ENCODE data around the gene CAPN11.
"Not testable (repeated sequence)": the region's sequence is repeated elsewhere in the genome, so short reads cannot be mapped to it uniquely, and the experiment has no call there.

The CAPN11 gene

GRCh38 chr6:44129841-44130322 lies 28.7 kb upstream of the CAPN11 start:
- in situ Hi-C loops (cut with MboI; ENCODE audit: low sequenced_read_pairs) = no loop called here

- in situ Hi-C loops (cut with MboI; ENCODE audit: low sequenced_read_pairs) = no loop called here
Measured at GRCh38 chr6:44131892-44132291, 26.7 kb upstream of the CAPN11 start.

GRCh38 chr6:44132476-44132875 lies 26.1 kb upstream of the CAPN11 start:
- in situ Hi-C loops (cut with MboI; ENCODE audit: low sequenced_read_pairs) = no loop called here

GRCh38 chr6:44133003-44133931 lies 25.4 kb upstream of the CAPN11 start:
- in situ Hi-C loops (cut with MboI; ENCODE audit: low sequenced_read_pairs) = no loop called here

GRCh38 chr6:44133981-44134711 lies 24.5 kb upstream of the CAPN11 start:
- in situ Hi-C loops (cut with MboI; ENCODE audit: low sequenced_read_pairs) = no loop called here

- in situ Hi-C loops (cut with MboI; ENCODE audit: low sequenced_read_pairs) = no loop called here
Measured at GRCh38 chr6:44135173-44135758, 23.4 kb upstream of the CAPN11 start.

- in situ Hi-C loops (cut with MboI; ENCODE audit: low sequenced_read_pairs) = no loop called here
Measured at GRCh38 chr6:44135875-44136274, 22.7 kb upstream of the CAPN11 start.

GRCh38 chr6:44138717-44139350 lies 19.8 kb upstream of the CAPN11 start:
- in situ Hi-C loops (cut with MboI; ENCODE audit: low sequenced_read_pairs) = no loop called here

- in situ Hi-C loops (cut with MboI; ENCODE audit: low sequenced_read_pairs) = no loop called here
Measured at GRCh38 chr6:44139351-44139743, 19.3 kb upstream of the CAPN11 start.

GRCh38 chr6:44142835-44143234 lies 15.8 kb upstream of the CAPN11 start:
- in situ Hi-C loops (cut with MboI; ENCODE audit: low sequenced_read_pairs) = no loop called here

GRCh38 chr6:44143731-44144130 lies 14.9 kb upstream of the CAPN11 start:
- in situ Hi-C loops (cut with MboI; ENCODE audit: low sequenced_read_pairs) = no loop called here

GRCh38 chr6:44144536-44144935 lies 14.1 kb upstream of the CAPN11 start:
- in situ Hi-C loops (cut with MboI; ENCODE audit: low sequenced_read_pairs) = not testable (repeated sequence)

- in situ Hi-C loops (cut with MboI; ENCODE audit: low sequenced_read_pairs) = no loop called here
Measured at GRCh38 chr6:44145839-44146238, 12.8 kb upstream of the CAPN11 start.

GRCh38 chr6:44146685-44147084 lies 11.9 kb upstream of the CAPN11 start:
- in situ Hi-C loops (cut with MboI; ENCODE audit: low sequenced_read_pairs) = no loop called here

GRCh38 chr6:44147256-44147655 lies 11.4 kb upstream of the CAPN11 start:
- in situ Hi-C loops (cut with MboI; ENCODE audit: low sequenced_read_pairs) = no loop called here

GRCh38 chr6:44148306-44148705 lies 10.3 kb upstream of the CAPN11 start:
- in situ Hi-C loops (cut with MboI; ENCODE audit: low sequenced_read_pairs) = no loop called here

GRCh38 chr6:44149369-44150012 lies 9.1 kb upstream of the CAPN11 start:
- in situ Hi-C loops (cut with MboI; ENCODE audit: low sequenced_read_pairs) = loop anchor here (25.0 kb wide), 1 partner anchor 188 kb away; the partner anchor contains the start of gene SPATS1

- in situ Hi-C loops (cut with MboI; ENCODE audit: low sequenced_read_pairs) = loop anchor here (25.0 kb wide), 1 partner anchor 187 kb away; the partner anchor contains the start of gene SPATS1
Measured at GRCh38 chr6:44150317-44150917, 8.2 kb upstream of the CAPN11 start.

GRCh38 chr6:44151348-44152108 lies 7.1 kb upstream of the CAPN11 start:
- in situ Hi-C loops (cut with MboI; ENCODE audit: low sequenced_read_pairs) = loop anchor here (25.0 kb wide), 1 partner anchor 186 kb away; the partner anchor contains the start of gene SPATS1

Measured in HL-60/S4 (cell line).